ENCODE results near the gene NME2.

NME2 gene

DNA sequence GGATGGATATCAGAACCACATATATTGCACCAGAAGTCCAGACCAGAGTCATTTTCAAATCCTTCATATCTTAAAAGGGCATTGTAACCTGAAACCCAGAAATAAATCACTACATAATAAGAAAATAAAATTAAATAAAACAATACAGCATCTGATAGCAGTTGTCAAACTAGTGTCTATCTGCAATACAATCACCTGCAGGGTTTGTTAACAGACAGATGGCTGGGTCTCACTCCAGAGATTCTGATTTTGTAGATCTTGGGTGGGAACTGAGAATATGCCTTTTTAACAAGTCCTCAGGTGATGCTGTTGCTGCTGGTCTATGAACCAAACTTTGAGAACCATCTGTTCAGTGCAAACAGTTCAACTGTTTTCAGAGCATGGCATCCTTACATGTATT, 37.6 kb downstream of the NME2 start:
- no peak for DNase-seq (ENCODE audit: low read depth)

- no peak for DNase-seq (ENCODE audit: low read depth)
Observed at GRCh38 chr17:51214920-51215319, 48.7 kb downstream of the NME2 start.

DNA sequence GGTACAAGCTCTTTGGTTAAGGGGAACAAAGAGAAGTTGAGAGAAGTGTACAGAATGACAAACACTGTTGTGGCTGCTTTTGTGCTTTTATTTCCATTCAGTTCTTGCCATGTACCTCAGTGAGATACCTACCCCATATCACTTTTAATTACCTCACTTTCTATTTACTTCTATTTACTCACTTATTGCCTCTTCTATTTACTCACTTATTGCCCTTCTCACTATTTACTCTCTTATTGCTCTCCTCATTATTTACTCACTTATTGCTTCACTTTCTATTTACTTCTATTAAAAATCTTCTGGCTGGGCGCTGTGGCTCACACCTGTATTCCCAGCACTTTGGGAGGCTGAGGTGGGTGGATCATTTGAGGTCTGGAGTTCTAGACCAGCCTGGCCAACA, 51.7 kb downstream of the NME2 start:
- no peak for DNase-seq (ENCODE audit: low read depth)

DNA sequence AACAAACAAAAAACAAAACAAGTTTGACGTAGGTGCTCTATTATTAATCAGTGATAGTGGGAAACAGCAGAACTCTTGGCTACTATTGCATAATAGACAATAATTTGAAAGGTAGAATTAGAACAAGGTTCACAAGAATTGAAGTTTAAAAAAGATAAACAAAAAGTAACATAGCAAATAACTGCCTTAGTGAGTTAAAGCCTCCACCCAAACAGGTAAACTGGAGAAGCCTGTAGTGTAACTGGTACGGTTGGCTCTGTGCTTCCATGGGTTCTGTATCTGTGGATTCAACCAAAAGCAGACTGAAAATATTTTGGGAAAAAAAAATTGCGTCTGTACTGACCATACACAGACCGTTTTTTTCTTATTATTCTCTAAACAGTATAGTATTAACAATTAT, 55.1 kb downstream of the NME2 start:
- DNase-seq (ENCODE audit: low read depth) = no peak

Measured in GM04503 (cell line).